Omental fat pad (tissue), 4 donors: ENCODE measurements around the gene ENTREP1. TPM values are rescaled to one million over a fixed set of nuclear protein-coding genes. Genes with fewer than 3 reads are reported as not detected.

Experiments
- ATAC-seq: fragments of 150-250 bp; one replicate; pipeline ENCODE4 v1.9.1; 2016; ENCODE audit warnings: mild to moderate bottlenecking, moderate library complexity; ENCODE audit not compliant: low FRiP score
- DNase-seq: peaks from one replicate; pipeline ENCODE4 v3.0.0-alpha.2; 2019; ENCODE audit warnings: low spot score
- CTCF ChIP-seq, 3 donors: fragments of 450-650 bp; IDR thresholded peaks; one replicate each; pipeline ENCODE4 v1.5.1; 2016 to 2017; ENCODE audit warnings: antibody characterized with exemption in 3 of 3, mild to moderate bottlenecking in 3 of 3, moderate library complexity in 2 of 3
- total RNA-seq, 4 donors: library from RNA; depleted of rRNA; stranded (reverse); fragments of >200 nt; gene quantifications; one replicate each; pipeline ENCODE4 v1.1.0, GENCODE V29; 2016

ENTREP1 gene
- total RNA-seq, 4 donors from 2014 or later = 1.9 to 8.0 (median 2.6) TPM

GRCh38 chr9:69388596-69388995 lies 63.6 kb downstream of the ENTREP1 start:
- ATAC-seq (no peak), DNase-seq (no peak)
- no peak for TF ChIP-seq CTCF (IDR thresholded peaks at IDR 0.05)

GRCh38 chr9:69389437-69389995 lies 64.5 kb downstream of the ENTREP1 start:
- TF ChIP-seq CTCF (IDR thresholded peaks at IDR 0.05) = no peak
- DNase-seq (no peak), ATAC-seq (no peak)

DNA sequence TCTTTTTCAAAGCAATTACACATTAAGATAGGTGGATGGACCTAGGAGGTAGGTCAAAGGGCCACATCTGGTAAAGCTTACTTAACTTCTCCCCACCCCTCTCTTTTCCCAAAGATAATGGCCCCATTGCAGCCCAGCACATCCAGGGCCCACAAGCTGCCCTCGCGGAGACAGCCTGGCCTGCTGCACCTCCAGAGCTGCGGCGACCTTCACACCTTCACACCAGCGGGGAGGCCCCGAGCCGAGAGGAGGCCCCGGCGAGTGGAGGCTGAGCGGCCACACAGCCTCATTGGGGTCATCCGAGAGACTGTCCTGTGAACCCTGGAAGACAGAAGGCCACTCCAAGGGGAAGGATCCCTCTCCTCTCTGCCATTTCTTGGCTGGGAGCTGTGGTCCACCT lies 66.5 kb downstream of the ENTREP1 start:
- DNase-seq = no peak
- no peak for ATAC-seq

DNA sequence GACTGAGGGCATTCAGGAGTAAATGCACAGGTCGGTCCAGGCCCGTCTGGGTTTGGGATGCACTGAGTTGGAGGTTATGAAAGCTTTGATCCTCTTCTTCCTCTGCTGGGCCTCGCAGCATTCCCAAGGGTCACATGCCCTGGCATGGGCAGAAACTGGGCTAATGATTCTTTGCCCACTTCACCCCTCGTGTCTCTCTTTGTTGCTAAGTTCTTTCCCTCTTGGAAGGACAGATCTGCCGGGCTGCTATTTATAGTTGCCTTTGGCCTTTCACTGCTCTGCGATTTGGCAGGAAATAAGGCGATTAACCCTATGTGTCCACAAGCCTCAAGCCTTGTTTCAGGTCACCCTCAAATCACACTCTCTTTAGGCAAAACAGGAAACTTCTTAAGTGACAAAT lies 66.9 kb downstream of the ENTREP1 start:
- no peak for DNase-seq
- TF ChIP-seq CTCF (IDR thresholded peaks at IDR 0.05) = no peak
- no peak for ATAC-seq

More for the DNA sequence above, 66.5 kb downstream of the ENTREP1 start:
- no peak for TF ChIP-seq CTCF (IDR thresholded peaks at IDR 0.05)

- ATAC-seq (no peak), DNase-seq (no peak)
- no peak for TF ChIP-seq CTCF (IDR thresholded peaks at IDR 0.05)
Measured at GRCh38 chr9:69392826-69393225, 67.8 kb downstream of the ENTREP1 start.

DNA sequence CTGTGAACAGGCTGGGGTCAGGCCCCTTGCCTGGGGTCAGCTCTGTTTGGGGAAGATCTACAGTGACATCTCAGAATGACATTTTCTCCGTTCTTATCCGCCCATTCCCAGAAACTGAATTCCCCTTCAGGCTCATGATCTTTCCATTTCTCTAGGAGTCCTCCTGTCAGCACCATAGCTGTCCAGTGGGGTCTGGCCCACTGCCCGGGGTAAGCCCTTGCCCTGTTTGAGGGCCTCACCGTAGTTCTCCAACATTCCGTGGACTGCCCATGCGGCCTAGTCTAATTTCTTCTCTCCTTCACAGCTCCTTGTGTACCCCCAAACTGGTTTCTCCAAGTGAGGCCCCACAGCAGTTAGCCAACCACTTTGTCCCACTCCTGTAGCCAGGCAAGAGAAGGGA lies 68.4 kb downstream of the ENTREP1 start:
- DNase-seq (no peak), ATAC-seq (no peak)
- TF ChIP-seq CTCF (IDR thresholded peaks at IDR 0.05) = no peak

DNA sequence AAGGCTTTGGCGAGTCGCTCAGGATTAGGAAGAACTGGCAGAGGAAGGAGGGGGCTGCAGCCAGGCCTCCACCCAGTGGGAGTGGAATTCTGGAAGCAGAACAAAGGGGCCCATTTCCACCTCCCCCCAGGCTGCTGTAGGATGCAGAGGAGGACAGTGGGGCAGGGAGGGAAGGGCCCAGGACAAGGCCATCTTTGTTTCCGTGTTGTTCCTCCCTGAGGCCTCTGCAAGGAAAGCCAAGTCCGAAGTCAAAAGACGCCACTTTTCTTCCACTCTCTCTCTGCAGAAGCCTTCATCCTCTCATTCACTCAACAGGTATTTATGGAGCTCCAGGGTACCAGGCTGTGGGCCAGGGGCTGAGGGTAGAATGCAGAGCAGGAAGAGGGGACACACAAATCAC lies 70.7 kb downstream of the ENTREP1 start:
- DNase-seq (no peak), ATAC-seq (no peak)
- TF ChIP-seq CTCF (IDR thresholded peaks at IDR 0.05) = no peak
